Gastrocnemius medialis (tissue), 4 donors: ENCODE measurements around the gene FEV. TPM values are rescaled to one million over a fixed set of nuclear protein-coding genes. Genes with fewer than 3 reads are reported as not detected.

Source experiments
- ATAC-seq, 2 donors: fragments of 150-250 bp; one replicate each; pipeline ENCODE4 v1.9.1; 2016
- DNase-seq, 2 donors: peaks; one replicate each; pipeline ENCODE4 v3.0.0-alpha.2; 2019
- H3K27ac ChIP-seq, 4 donors: fragments of 200-600 bp; sonication (generic); 1 replicate in 1 of 4; 2 replicates in 3 of 4; pipeline ENCODE4 v1.5.1; 2016 to 2018; ENCODE audit warnings: mild to moderate bottlenecking in 2 of 4, moderate library complexity in 1 of 4
- H3K27me3 ChIP-seq, 3 donors: fragments of 200-600 bp; sonication (generic) in 2 of 3; 1 replicate in 1 of 3; 2 replicates in 2 of 3; pipeline versions ENCODE4 v1.5.1 to v1.6.0; 2016 to 2019; ENCODE audit warnings: mild to moderate bottlenecking in 1 of 3, moderate library complexity in 1 of 3
- H3K36me3 ChIP-seq, 2 donors: fragments of 200-600 bp; sonication (generic) in 1 of 2; one replicate each; pipeline ENCODE4 v1.5.1; 2017 to 2018
- H3K4me1 ChIP-seq, 2 donors: fragments of 200-600 bp; sonication (generic) in 1 of 2; one replicate each; pipeline ENCODE4 v1.5.1; 2016 to 2017; ENCODE audit warnings: mild to moderate bottlenecking in 2 of 2
- H3K4me3 ChIP-seq, 4 donors: fragments of 200-600 bp; sonication (generic) in 3 of 4; 1 replicate in 1 of 4; 2 replicates in 3 of 4; pipeline ENCODE4 v1.5.1; 2016 to 2019; ENCODE audit warnings: mild to moderate bottlenecking in 2 of 4
- H3K9me3 ChIP-seq, 3 donors: fragments of 200-600 bp; sonication (generic) in 2 of 3; 1 replicate in 1 of 3; 2 replicates in 2 of 3; pipeline ENCODE4 v1.5.1; 2016 to 2019
- POLR2A ChIP-seq, 2 donors: fragments of 450-650 bp; IDR thresholded peaks; one replicate each; pipeline ENCODE4 v1.6.1; 2017; ENCODE audit warnings: antibody characterized with exemption in 2 of 2, mild to moderate bottlenecking in 2 of 2, moderate library complexity in 2 of 2
- in situ Hi-C, 4 donors: fragments of 200-750 bp; cut with MboI; loops; one replicate each; pipeline versions ENCODE4 v1.15.0 to v1.8.0; 2017; ENCODE audit warnings: low sequenced_read_pairs in 4 of 4
- intact Hi-C: fragments of 100-400 bp; cut with DNase I; formaldehyde crosslinking; loops from one replicate; pipeline ENCODE4 v1.15.1; 2023; ENCODE audit warnings: low total_unique reads
- total RNA-seq, 4 donors: library from RNA; depleted of rRNA; stranded (reverse); fragments of >200 nt; gene quantifications; one replicate each; pipeline versions ENCODE4 v1.1.0 to v1.2.3, GENCODE V29; 2016
- TF ChIP-seq, protein P1 (sequence below), 5 experiments: fragments of 450-650 bp in 3 of 5; fragments of 200-600 bp in 2 of 5; sonication (generic) in 2 of 5; IDR thresholded peaks in 4 of 5; conservative IDR thresholded peaks in 1 of 5; 1 replicate in 4 of 5; 2 replicates in 1 of 5; pipeline ENCODE4 v1.5.1; 2016 to 2019; ENCODE audit warnings: antibody characterized with exemption in 5 of 5, mild to moderate bottlenecking in 3 of 5, moderate library complexity in 3 of 5

The FEV gene
- total RNA-seq, 4 donors from 2014 or later = not detected

DNA sequence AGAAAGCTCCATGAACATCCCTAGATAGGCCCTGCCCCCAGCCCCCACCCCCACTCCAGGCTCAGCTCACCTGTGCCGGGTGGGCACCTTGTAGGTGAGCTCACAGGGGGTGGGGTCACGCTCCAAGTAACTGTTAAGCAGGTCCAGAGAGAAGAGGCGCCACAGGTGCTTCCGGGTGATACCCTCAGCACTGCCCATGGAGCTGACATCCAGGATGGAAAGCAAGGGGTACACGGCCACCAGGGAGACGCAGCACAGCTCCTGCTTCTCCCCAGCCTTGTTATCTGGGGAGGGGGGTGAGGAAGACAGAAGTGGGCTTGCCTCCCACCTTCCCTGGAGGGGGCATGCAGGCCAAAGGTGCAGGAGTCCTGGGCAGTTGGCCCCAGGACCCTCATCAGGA is 34.5 kb upstream of the FEV start:
- in situ Hi-C loops (loop anchor here in 1 of 4 donors (25.0 kb wide), 1 partner anchor 293 kb away; the partner anchor contains the start of gene PTPRN), intact Hi-C loops (no loop called here)
- Histone ChIP-seq H3K27me3 (no peaks in the 10 kb centered on the region), H3K9me3 (no peaks in the 10 kb centered on the region), H3K4me1 (no peaks in the 10 kb centered on the region), H3K4me3 (no peak overlapping the region), H3K36me3 (no peaks in the 10 kb centered on the region), H3K27ac (no peak overlapping the region)
- ATAC-seq (no peak), DNase-seq (no peak)
- no peak for TF ChIP-seq POLR2A (IDR thresholded peaks at IDR 0.05)
- TF ChIP-seq, protein P1, sequence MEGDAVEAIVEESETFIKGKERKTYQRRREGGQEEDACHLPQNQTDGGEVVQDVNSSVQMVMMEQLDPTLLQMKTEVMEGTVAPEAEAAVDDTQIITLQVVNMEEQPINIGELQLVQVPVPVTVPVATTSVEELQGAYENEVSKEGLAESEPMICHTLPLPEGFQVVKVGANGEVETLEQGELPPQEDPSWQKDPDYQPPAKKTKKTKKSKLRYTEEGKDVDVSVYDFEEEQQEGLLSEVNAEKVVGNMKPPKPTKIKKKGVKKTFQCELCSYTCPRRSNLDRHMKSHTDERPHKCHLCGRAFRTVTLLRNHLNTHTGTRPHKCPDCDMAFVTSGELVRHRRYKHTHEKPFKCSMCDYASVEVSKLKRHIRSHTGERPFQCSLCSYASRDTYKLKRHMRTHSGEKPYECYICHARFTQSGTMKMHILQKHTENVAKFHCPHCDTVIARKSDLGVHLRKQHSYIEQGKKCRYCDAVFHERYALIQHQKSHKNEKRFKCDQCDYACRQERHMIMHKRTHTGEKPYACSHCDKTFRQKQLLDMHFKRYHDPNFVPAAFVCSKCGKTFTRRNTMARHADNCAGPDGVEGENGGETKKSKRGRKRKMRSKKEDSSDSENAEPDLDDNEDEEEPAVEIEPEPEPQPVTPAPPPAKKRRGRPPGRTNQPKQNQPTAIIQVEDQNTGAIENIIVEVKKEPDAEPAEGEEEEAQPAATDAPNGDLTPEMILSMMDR (IDR thresholded peaks at IDR 0.05 in 4 of 5, conservative IDR thresholded peaks at IDR 0.05 in 1 of 5) = no peak

DNA sequence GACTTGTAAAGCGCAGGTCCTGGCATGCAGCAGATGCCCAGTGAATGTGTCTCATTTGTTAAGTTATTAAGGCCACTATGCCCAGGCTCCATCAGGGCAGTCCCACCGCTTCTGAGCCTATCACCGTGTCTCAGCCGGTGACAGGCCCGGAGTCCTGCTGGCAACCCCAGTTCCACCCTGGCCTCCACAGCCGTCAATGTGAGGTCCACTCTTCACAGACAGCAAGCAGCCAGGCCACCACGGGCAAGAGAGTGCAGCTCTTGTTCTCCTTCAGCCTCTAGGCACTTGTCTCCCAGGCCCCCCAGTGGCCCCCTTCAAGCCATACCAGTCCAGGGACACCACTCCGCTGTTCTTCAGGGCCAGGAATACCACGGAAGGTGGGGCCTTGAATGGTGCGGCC is 33.7 kb upstream of the FEV start:
- H3K9me3 ChIP-seq = no peaks in the 10 kb centered on the region
- ATAC-seq (no peak), DNase-seq (no peak)
- no peak overlapping the region for H3K4me3 ChIP-seq
- intact Hi-C loops = no loop called here
- H3K36me3 ChIP-seq = no peaks in the 10 kb centered on the region
- no peak overlapping the region for H3K27ac ChIP-seq
- in situ Hi-C loops = loop anchor here in 1 of 4 donors (25.0 kb wide), 1 partner anchor 294 kb away; the partner anchor contains the start of gene PTPRN
- H3K27me3 ChIP-seq = no peaks in the 10 kb centered on the region
- no peak for TF ChIP-seq POLR2A (IDR thresholded peaks at IDR 0.05)
- TF ChIP-seq, protein P1 (IDR thresholded peaks at IDR 0.05 in 4 of 5, conservative IDR thresholded peaks at IDR 0.05 in 1 of 5) = no peak
- H3K4me1 ChIP-seq = no peaks in the 10 kb centered on the region

DNA sequence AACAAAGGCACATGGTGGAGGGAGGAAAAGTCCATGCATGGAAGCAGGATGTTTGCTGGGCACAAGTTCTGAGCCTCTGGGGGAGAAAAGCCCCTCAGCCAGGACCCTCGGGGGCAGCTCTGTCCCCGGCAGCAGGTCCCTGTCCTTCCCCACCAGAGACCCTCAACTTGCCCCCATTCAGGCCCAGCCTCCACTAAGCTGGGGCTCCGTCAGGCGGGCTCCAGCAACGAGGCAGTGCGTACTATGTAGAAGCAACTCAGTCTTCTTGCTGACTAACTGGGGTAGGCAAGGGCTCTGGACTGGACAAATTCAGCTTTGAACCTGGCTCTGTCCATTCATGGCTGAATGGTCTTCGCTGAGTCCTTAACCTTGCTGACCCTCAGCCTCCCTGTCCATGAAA is 33.3 kb upstream of the FEV start:
- Histone ChIP-seq H3K36me3 (no peaks in the 10 kb centered on the region), H3K9me3 (no peaks in the 10 kb centered on the region), H3K27ac (no peak overlapping the region), H3K4me3 (no peak overlapping the region), H3K27me3 (no peaks in the 10 kb centered on the region), H3K4me1 (no peaks in the 10 kb centered on the region)
- intact Hi-C loops = no loop called here
- in situ Hi-C loops = loop anchor here in 1 of 4 donors (25.0 kb wide), 1 partner anchor 294 kb away; the partner anchor contains the start of gene PTPRN
- DNase-seq (no peak), ATAC-seq (no peak)
- no peak for TF ChIP-seq POLR2A (IDR thresholded peaks at IDR 0.05)
- TF ChIP-seq, protein P1 (IDR thresholded peaks at IDR 0.05 in 4 of 5, conservative IDR thresholded peaks at IDR 0.05 in 1 of 5) = no peak

DNA sequence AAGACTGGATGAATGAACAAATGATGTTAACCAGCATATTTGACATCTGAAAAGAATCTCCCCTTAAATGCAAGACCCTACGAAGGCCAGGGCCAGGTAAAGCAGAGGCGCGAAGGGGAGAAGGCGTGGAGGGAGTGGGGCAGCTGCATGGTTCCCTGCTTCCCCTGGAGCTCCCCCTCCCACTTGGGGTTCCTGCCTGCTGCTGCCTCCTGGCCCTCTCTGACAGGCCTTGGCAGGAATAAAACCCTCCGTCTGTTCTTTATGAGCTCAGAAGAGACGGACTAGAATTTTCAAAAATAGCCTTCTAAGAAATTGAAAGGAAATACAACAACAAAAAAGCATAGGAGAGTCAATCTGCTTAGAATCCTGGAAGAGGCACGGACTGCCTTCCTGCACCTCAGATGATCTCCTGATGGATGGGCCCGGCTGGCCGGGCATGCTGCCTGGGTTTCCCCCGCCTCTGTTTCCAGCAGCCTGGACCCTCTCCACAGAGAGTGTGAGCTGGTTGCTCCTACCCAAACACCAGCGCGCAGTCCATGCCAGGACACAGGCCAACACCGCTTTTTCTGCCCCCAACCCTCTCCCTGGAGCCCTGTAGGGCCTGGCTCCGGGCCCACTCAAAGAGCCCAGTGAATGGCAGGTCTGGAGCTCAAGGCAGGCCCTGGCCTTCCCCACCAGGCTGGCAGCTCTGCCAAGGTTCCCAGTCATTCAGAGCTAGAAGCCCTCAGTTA is 32.4 kb upstream of the FEV start:
- TF ChIP-seq POLR2A (IDR thresholded peaks at IDR 0.05) = no peak
- TF ChIP-seq, protein P1 (IDR thresholded peaks at IDR 0.05 in 4 of 5, conservative IDR thresholded peaks at IDR 0.05 in 1 of 5) = no peak
- H3K4me3 ChIP-seq = no peak overlapping the region
- DNase-seq = no peak
- H3K27ac ChIP-seq = no peak overlapping the region
- H3K4me1 ChIP-seq = no peaks in the 10 kb centered on the region
- no peaks in the 10 kb centered on the region for H3K9me3 ChIP-seq
- intact Hi-C loops (no loop called here), in situ Hi-C loops (loop anchor here in 1 of 4 donors (25.0 kb wide), 1 partner anchor 295 kb away; the partner anchor contains the start of gene PTPRN)
- no peaks in the 10 kb centered on the region for H3K36me3 ChIP-seq
- no peaks in the 10 kb centered on the region for H3K27me3 ChIP-seq
- no peak for ATAC-seq
